NCI-H446 treated with DMSO at 0.1 percent for 48 hours (cell line): Measurements from ENCODE around the gene HDHD2.
"Not testable (repeated sequence)": the region's sequence is repeated elsewhere in the genome, so short reads cannot be mapped to it uniquely, and the experiment has no call there.

ENCODE experiments used
- DNase-seq: peaks from one replicate; lab custom pipeline; 2025; lab: John Stamatoyannopoulos, UW

Gene HDHD2

GRCh38 chr18:47150029-47150823, at the start of gene HDHD2:
HDHD2 (minus strand) TSS chr18:47150500; CDS start chr18:47136439, 14,061 bp downstream.
- peak; percentile 52 for DNase-seq

GRCh38 chr18:47195961-47196360, 45.7 kb upstream of the HDHD2 start:
- not testable (repeated sequence) for DNase-seq

- DNase-seq: no peak
Observed at GRCh38 chr18:47191961-47192360, 41.7 kb upstream of the HDHD2 start.

- no peak for DNase-seq
Observed at GRCh38 chr18:47187721-47188120, 37.4 kb upstream of the HDHD2 start.

GRCh38 chr18:47184419-47185050, 34.2 kb upstream of the HDHD2 start:
- no peak for DNase-seq

- DNase-seq: not testable (repeated sequence)
Observed at GRCh38 chr18:47182156-47182555, 31.9 kb upstream of the HDHD2 start.

GRCh38 chr18:47180765-47181164, 30.5 kb upstream of the HDHD2 start:
- no peak for DNase-seq

- DNase-seq: peak; percentile 52
Observed at GRCh38 chr18:47179520-47179919, 29.2 kb upstream of the HDHD2 start.

GRCh38 chr18:47175898-47176575, 25.7 kb upstream of the HDHD2 start, which contains the start of gene IER3IP1:
IER3IP1 (minus strand) TSS chr18:47176364; CDS start chr18:47176277, 87 bp downstream.
- peak; percentile 70 for DNase-seq

GRCh38 chr18:47175283-47175897, 25.1 kb upstream of the HDHD2 start:
- no peak for DNase-seq

- DNase-seq: no peak
Observed at GRCh38 chr18:47174545-47175116, 24.3 kb upstream of the HDHD2 start.

- no peak for DNase-seq
Observed at GRCh38 chr18:47172476-47172875, 22.2 kb upstream of the HDHD2 start.

- no peak for DNase-seq
Observed at GRCh38 chr18:47168913-47169312, 18.6 kb upstream of the HDHD2 start.

- DNase-seq: no peak
Observed at GRCh38 chr18:47168509-47168908, 18.2 kb upstream of the HDHD2 start.

GRCh38 chr18:47166294-47166693, 16.0 kb upstream of the HDHD2 start:
- DNase-seq: no peak

- DNase-seq: no peak
Observed at GRCh38 chr18:47163241-47163640, 12.9 kb upstream of the HDHD2 start.

GRCh38 chr18:47160256-47160655, 10.0 kb upstream of the HDHD2 start:
- no peak for DNase-seq

GRCh38 chr18:47158404-47158803, 8.1 kb upstream of the HDHD2 start:
- DNase-seq: not testable (repeated sequence)

GRCh38 chr18:47151439-47151838, 1.1 kb upstream of the HDHD2 start:
- DNase-seq: no peak

GRCh38 chr18:47150824-47151366, 595 bp upstream of the HDHD2 start:
- no peak for DNase-seq

- no peak for DNase-seq
Observed at GRCh38 chr18:47149457-47150028, 757 bp downstream of the HDHD2 start.
